ENCODE data around the gene ARPP21.

GRCh38 chr3:35666888-35667287 lies 27.6 kb downstream of the ARPP21 start:
- TF ChIP-seq, protein P1, sequence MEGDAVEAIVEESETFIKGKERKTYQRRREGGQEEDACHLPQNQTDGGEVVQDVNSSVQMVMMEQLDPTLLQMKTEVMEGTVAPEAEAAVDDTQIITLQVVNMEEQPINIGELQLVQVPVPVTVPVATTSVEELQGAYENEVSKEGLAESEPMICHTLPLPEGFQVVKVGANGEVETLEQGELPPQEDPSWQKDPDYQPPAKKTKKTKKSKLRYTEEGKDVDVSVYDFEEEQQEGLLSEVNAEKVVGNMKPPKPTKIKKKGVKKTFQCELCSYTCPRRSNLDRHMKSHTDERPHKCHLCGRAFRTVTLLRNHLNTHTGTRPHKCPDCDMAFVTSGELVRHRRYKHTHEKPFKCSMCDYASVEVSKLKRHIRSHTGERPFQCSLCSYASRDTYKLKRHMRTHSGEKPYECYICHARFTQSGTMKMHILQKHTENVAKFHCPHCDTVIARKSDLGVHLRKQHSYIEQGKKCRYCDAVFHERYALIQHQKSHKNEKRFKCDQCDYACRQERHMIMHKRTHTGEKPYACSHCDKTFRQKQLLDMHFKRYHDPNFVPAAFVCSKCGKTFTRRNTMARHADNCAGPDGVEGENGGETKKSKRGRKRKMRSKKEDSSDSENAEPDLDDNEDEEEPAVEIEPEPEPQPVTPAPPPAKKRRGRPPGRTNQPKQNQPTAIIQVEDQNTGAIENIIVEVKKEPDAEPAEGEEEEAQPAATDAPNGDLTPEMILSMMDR (IDR thresholded peaks at IDR 0.05) = no peak
- TF ChIP-seq EP300 (IDR thresholded peaks at IDR 0.05) = no peak
